Measurements from ENCODE around the gene ITFG1. TPM values are rescaled to one million over a fixed set of nuclear protein-coding genes. Genes with fewer than 3 reads are reported as not detected.

ITFG1 gene
- 10 to 100 TPM in 1 of 2 donors, 1 to 10 TPM in 1; 8.4 to 15.3 TPM for total RNA-seq

DNA sequence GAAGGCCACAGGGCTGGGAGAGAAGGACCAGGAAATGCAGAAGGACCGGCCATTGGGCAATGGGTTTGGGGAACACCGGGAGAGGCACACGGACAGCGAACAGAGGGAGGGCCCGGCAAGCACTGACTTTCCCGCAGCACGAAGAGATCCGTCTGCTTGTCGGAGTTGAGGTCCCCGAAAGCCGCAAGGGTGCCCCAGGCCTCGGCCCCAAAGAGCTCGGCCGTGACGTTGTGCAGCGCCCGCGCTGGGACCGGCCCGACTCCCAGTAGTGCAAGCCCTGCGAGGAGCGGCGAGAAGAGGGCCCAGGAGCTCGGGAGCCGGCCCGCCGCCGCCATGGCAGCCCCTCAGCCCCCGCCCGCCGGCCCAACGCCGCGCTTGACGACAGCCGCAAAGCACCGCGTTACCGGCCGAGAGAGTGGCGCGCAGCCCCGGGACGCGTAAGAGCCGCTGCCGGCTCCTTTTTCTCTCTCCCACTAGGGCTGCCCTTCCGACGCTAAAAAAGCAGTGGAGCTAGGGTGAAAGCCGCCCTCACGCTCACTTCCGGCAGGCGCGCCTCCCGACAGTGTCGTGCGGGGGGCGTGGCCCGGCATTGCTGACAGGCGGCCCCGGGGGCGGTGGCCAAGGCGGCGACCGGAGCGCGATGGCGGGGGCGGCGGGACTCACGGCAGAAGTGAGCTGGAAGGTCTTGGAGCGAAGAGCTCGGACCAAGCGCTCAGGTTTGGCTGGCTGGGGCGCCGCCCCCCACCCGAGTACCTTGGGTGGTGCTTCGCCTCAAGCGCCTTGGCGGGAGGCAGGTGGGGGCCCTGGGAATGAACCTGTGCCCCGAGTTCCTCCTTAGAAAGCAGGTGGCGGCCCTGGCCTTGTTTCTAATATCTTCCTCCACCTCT, at the start of gene ITFG1, which contains the start of gene PHKB:
Gene ITFG1 (minus strand): TSS at position 353 of the 887 bp plus-strand sequence. CDS start 18 bp downstream, at position 335.
Gene PHKB (plus strand): TSS at position 621 of the 887 bp plus-strand sequence. CDS start 20 bp downstream, at position 641.
- Mint-ChIP-seq H3K9me3 (no peaks in the 10 kb centered on the region), H3K4me1 (peaks cover 25% of the 10 kb centered on the region), H3K27me3 (no peaks in the 10 kb centered on the region), H3K36me3 (ENCODE audit: low read depth) (peaks cover 32% of the 10 kb centered on the region), H3K27ac (peak within 1 kb of the TSS; percentile 89), H3K4me3 (peak within 1 kb of the TSS; percentile 86)
- ATAC-seq (replicated peaks): peak; percentile 93

DNA sequence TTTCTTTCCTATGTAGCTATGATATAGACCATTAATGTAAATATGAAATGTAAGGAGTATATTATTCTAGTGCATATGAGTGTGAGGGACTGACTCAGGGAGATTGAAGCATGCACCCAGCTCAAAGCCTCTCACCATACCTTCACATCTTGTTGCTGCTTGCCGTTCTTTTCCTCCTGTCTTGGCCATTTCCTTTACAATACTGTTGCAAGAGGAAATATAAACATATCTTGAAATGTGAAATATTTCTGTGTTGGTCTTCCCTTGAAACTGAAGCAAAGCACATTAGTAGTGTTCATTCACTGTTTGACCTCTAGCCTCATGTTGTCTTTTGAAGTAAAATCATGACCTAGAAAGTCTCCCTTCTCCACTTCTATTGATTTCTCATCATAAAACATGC, 46.8 kb upstream of the ITFG1 start:
- H3K36me3 Mint-ChIP-seq (ENCODE audit: low read depth): peaks cover 77% of the 10 kb centered on the region
- no peak for ATAC-seq (replicated peaks)
- H3K9me3 Mint-ChIP-seq: no peaks in the 10 kb centered on the region
- H3K27me3 Mint-ChIP-seq: no peaks in the 10 kb centered on the region
- H3K4me3 Mint-ChIP-seq: no peak overlapping the region
- no peak overlapping the region for H3K27ac Mint-ChIP-seq
- no peaks in the 10 kb centered on the region for H3K4me1 Mint-ChIP-seq

DNA sequence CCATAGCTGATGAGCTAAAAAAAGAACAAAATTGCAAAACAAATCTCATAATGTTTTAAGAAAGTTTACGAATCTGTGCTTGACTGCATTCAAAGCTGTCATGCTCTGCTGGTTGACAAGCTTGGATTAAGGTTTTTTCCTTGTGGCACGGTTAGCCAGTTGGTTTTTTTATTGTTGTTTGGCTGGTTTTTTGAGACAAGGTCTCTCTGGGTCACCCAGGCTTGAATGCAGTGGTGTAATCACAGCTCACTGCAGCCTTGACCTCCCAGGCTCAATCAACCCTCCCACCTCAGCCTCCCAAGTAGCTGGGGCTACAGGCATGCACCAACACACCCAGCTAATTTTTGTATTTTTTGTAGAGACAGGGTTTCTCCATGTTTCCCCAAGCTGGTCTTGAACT, 45.9 kb upstream of the ITFG1 start:
- Mint-ChIP-seq H3K27ac (no peak overlapping the region), H3K4me3 (no peak overlapping the region), H3K9me3 (no peaks in the 10 kb centered on the region), H3K27me3 (no peaks in the 10 kb centered on the region), H3K4me1 (no peaks in the 10 kb centered on the region), H3K36me3 (ENCODE audit: low read depth) (peaks cover 77% of the 10 kb centered on the region)
- no peak for ATAC-seq (replicated peaks)

DNA sequence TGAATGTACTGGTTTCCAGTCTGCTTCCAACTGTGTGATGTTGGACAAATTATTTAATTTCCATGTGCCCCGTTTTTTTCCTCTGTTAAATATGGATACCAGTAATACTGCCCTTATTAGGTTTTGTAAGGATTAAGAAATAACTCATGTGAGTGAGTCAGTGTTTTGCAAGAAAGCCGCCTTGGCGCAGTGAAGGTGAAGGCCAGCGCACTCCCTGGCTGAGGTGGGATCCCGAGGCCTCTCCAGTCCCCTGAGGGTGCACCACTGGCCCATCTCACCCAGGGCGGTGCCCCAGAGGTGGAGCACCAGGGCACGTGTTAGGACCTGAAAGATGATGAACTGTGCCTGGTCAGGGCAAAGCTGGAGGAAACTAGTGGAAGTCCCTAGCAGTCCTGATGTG, 43.7 kb upstream of the ITFG1 start:
- H3K4me1 Mint-ChIP-seq: no peaks in the 10 kb centered on the region
- H3K27me3 Mint-ChIP-seq: no peaks in the 10 kb centered on the region
- ATAC-seq (replicated peaks): no peak
- H3K27ac Mint-ChIP-seq: no peak overlapping the region
- H3K4me3 Mint-ChIP-seq: no peak overlapping the region
- peaks cover 78% of the 10 kb centered on the region for H3K36me3 Mint-ChIP-seq (ENCODE audit: low read depth)
- H3K9me3 Mint-ChIP-seq: no peaks in the 10 kb centered on the region

DNA sequence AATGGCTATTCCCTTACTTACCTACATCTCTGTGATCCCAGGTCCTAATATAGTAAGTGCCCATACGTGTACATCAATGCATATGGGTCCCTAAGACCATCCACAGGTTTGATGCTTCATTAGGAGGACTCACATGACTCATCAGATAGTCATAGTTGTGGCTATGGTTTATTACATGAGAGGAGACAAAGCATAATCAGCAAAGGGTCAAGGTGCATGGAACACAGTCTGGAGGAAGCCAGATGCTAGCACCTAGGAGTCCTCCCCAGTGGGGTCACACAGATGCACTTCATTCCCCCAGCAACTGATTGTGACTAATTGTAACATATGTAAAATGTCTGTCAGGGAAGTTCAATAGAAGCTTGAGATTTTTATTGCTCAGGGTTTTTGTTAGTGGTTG, 43.1 kb upstream of the ITFG1 start:
- H3K36me3 Mint-ChIP-seq (ENCODE audit: low read depth): peaks cover 78% of the 10 kb centered on the region
- no peak overlapping the region for H3K4me3 Mint-ChIP-seq
- H3K27ac Mint-ChIP-seq: no peak overlapping the region
- H3K9me3 Mint-ChIP-seq: no peaks in the 10 kb centered on the region
- no peaks in the 10 kb centered on the region for H3K4me1 Mint-ChIP-seq
- H3K27me3 Mint-ChIP-seq: no peaks in the 10 kb centered on the region
- no peak for ATAC-seq (replicated peaks)

DNA sequence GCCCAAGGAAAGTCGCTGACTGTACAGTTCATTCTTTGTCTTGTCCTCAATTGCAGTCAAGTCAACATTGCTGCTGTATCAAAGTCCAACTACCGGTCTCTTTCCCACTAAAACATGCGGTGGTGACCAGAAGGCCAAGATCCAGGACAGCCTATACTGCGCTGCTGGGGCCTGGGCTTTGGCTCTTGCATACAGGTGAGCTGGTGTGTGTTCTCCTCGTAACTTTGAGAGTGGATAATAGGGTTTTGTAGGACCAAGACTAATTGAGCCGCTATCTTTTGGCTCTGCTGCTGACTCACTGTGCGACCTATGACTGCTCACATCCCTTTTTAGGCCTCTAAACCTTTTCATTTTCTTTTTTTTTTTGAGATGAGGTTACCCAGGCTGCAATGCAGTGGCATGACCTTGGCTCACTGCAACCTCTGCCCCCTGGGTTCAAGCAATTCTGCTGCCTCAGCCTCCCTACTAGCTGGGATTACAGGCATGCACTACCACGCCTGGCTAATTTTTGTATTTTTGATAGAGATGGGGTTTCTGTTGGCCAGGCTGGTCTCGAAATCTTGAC, 38.9 kb upstream of the ITFG1 start:
- H3K4me1 Mint-ChIP-seq: no peaks in the 10 kb centered on the region
- no peak overlapping the region for H3K27ac Mint-ChIP-seq
- no peaks in the 10 kb centered on the region for H3K27me3 Mint-ChIP-seq
- peaks cover 84% of the 10 kb centered on the region for H3K36me3 Mint-ChIP-seq (ENCODE audit: low read depth)
- no peak overlapping the region for H3K4me3 Mint-ChIP-seq
- no peaks in the 10 kb centered on the region for H3K9me3 Mint-ChIP-seq
- ATAC-seq (replicated peaks): no peak

DNA sequence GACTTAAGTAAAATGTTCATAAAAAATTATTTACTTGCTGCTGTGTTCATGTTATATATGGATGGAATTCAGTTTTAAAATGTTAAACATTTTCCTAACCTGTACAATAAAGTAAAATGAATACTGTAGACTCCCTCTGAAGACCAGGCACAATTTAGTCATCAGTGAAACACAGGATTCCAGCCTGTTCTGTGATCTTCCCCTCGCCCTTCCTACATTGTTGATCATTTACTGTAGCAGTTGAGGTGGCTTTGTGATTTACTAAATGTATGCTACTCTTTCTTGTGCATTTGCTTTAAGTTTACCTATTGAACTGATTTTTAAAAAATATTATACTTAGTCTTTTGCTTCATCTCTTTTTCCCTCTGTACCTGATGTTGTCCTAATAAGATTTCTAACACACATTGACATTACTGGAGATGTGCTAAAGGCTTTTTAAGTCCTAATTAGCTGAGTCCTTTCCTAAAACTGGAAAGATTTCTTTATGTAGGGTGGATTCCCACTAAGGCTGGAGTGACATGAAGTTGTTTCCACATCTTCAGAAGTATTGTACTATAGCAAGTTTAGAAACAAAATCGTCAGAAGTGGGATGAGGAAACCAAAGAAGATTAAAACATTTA, 38.3 kb upstream of the ITFG1 start:
- peaks cover 79% of the 10 kb centered on the region for H3K36me3 Mint-ChIP-seq (ENCODE audit: low read depth)
- no peak overlapping the region for H3K4me3 Mint-ChIP-seq
- no peaks in the 10 kb centered on the region for H3K9me3 Mint-ChIP-seq
- no peak overlapping the region for H3K27ac Mint-ChIP-seq
- H3K27me3 Mint-ChIP-seq: no peaks in the 10 kb centered on the region
- no peak for ATAC-seq (replicated peaks)
- no peaks in the 10 kb centered on the region for H3K4me1 Mint-ChIP-seq

DNA sequence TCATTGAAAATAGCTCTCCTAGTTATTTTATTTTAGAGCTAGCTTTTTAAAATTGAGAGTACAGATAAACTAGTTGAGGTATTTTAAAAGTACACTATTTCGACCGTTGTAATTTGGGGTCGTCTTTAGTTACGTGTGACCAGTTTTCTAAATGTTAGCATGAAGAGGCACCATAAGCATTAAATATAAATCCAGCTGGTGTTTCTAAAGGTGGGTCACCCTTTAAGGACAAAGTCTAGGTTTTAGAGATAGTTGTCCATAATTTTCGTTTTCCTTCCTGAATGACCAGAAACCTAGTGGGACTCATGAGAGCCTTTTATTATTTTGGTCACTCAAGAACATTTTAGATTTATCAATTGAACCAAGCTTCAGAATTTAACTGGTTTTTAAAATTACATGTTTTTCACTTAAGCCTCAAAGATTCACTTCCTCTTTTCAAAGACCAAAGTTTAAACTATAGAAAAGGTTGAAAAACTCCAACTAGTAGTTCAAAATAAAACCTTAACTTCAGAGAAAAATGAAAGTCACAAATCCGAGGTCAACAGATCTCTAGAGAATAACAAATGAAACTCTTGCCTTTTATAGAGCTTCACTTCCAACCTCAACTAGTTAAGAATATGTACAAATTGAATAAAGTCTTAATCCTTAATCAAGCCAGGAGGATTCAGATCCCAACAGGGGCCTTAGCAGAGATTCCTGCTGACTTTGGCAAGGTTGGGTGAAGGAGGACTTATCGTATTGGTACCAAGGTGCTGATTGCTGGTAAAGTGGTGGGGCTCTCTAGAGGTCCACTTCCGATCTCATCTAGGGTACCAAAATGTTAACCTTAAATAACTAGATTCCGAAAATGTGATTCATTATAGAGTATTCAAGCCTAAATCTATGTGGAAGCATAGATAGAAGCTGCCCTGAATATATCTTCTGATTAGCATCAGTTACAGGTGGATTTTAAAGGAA, 32.8 kb upstream of the ITFG1 start:
- Mint-ChIP-seq H3K4me3 (no peak overlapping the region), H3K9me3 (peaks cover 3% of the 10 kb centered on the region), H3K27ac (peak overlapping the region; percentile 77), H3K27me3 (no peaks in the 10 kb centered on the region), H3K4me1 (peaks cover 9% of the 10 kb centered on the region), H3K36me3 (ENCODE audit: low read depth) (peaks cover 23% of the 10 kb centered on the region)
- ATAC-seq (replicated peaks): no peak

DNA sequence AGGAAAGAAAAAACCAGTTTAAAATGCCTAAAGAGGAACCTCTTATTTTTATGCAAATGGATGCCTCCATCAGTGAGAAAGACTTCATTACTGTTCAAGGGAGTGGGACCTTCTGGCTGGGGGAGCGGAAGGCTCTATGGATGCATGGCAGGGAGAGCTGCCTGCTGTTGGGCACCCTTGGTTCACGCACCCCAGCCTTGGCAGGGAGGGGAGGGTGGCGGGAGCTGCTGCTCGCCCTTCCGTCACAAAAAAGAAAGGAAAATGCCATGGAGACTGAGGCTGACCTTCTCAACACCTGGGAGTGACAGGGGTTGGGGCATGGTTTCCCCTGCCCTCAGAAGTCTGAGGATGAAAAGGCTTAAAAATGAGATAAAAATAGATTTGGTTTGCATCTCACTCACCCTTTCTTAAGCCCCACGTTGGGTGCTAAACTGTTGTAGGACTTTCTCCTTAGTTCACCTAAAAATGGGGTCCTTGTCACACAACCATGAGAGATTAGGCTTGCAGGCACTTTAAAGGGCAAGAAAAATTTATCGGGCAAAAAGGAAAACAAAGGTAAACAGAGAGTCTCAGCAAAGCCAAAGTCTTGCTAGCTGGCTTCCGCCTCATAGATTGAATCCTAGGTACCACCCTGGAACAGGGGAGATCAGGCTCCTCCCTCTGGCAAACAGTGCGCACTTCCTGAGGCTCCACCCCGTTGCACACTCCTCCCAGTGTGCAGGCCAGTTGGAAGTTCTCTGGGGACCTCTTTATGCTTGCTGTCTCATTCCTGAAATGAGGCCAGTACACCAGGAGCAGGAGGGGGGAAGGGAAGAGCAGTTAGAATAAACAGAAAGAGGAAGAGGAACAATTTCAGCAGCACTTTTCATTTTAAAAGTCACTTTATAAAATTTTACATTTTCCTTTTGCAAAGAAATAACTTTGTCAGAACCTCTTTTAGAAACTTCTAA, 31.8 kb upstream of the ITFG1 start:
- ATAC-seq (replicated peaks): no peak
- peaks cover 9% of the 10 kb centered on the region for H3K4me1 Mint-ChIP-seq
- H3K27me3 Mint-ChIP-seq: no peaks in the 10 kb centered on the region
- H3K4me3 Mint-ChIP-seq: no peak overlapping the region
- peaks cover 15% of the 10 kb centered on the region for H3K36me3 Mint-ChIP-seq (ENCODE audit: low read depth)
- H3K9me3 Mint-ChIP-seq: peaks cover 3% of the 10 kb centered on the region
- peak overlapping the region; percentile 77 for H3K27ac Mint-ChIP-seq

DNA sequence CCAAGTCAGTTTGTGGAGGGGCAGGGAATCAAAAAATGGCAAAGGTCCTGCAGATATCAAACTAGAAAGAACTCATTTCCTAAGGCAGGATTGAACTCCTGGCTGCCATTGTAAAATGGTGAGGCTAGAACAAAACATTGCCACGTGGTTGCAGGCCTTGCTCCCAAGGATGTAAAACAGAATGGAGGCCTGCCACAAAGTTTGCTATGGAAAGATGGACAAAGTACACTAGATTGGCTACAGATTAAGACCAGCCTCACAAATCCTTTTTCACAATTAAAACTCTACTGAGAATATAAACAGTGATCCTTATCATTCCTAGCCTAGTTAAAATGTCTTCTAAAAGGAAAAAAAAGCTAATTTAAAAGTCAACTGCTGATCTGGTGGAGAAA, 31.2 kb upstream of the ITFG1 start:
- Mint-ChIP-seq H3K4me1 (peaks cover 9% of the 10 kb centered on the region), H3K27ac (no peak overlapping the region), H3K9me3 (peaks cover 3% of the 10 kb centered on the region), H3K27me3 (no peaks in the 10 kb centered on the region), H3K4me3 (no peak overlapping the region), H3K36me3 (ENCODE audit: low read depth) (peaks cover 12% of the 10 kb centered on the region)
- ATAC-seq (replicated peaks): no peak

DNA sequence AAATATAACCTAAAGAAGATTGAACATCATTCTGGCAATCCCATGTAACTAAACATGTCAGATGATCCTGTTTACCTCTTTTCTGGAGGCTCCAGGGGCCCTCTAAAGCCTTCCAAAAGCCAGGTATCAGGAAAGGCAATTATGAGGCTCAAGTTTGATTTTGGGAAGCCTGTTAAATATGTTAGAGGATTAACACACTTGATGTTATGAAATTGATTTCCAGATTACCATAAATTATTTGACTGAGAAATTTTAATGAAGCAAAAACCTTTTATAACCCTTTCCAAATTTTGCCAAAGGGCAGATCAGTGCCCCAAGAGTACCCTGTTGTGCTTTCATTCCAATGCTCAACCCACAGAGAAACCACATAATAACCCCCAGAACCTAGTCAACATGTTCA, 29.6 kb upstream of the ITFG1 start:
- no peaks in the 10 kb centered on the region for H3K27me3 Mint-ChIP-seq
- no peak for ATAC-seq (replicated peaks)
- H3K27ac Mint-ChIP-seq: no peak overlapping the region
- peaks cover 3% of the 10 kb centered on the region for H3K9me3 Mint-ChIP-seq
- H3K36me3 Mint-ChIP-seq (ENCODE audit: low read depth): peaks cover 15% of the 10 kb centered on the region
- no peak overlapping the region for H3K4me3 Mint-ChIP-seq
- peaks cover 9% of the 10 kb centered on the region for H3K4me1 Mint-ChIP-seq

DNA sequence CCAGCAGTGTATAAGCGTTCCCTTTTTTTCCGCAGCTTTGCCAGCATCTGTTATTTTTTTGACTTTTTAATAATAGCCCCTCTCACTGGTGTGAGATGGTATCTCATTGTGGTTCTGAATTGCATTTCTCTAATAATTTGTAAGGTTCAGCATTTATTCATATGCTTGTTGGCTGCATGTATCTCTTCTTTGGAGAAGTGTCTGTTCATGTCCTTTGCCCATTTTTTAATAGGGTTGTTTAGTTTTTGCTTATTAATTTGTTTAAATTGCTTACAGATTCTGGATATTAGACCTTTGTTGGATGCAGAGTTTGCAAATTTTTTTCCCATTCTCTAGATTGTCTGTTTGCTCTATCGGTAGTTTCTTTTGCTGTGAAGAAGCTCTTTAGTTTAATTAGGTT, 27.2 kb upstream of the ITFG1 start:
- no peak for ATAC-seq (replicated peaks)
- Mint-ChIP-seq H3K27ac (no peak overlapping the region), H3K4me3 (no peak overlapping the region), H3K36me3 (ENCODE audit: low read depth) (peaks cover 20% of the 10 kb centered on the region), H3K4me1 (peaks cover 14% of the 10 kb centered on the region), H3K27me3 (no peaks in the 10 kb centered on the region), H3K9me3 (peaks cover 3% of the 10 kb centered on the region)

DNA sequence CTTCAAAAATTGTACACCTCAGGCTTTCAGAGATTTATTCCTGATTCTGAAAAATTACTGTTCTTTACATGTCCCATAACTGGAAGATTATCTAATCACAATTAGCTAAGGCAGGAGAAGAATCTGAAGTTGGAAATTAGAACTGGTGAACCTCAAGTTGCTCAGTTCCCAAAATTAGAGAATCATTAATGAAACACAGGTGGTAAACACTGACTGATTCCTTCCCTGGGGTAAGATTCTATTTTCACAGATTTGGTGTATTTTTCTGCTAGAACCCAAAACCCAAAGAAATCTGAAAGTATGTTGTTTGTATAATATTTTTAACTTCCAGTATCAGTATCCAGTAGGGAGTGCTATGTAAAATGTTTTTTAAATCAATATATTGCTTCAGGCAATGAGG, 26.0 kb upstream of the ITFG1 start:
- no peaks in the 10 kb centered on the region for H3K27me3 Mint-ChIP-seq
- H3K36me3 Mint-ChIP-seq (ENCODE audit: low read depth): peaks cover 20% of the 10 kb centered on the region

More for the DNA sequence above, 26.0 kb upstream of the ITFG1 start:
- Mint-ChIP-seq H3K4me1 (peaks cover 12% of the 10 kb centered on the region), H3K27ac (no peak overlapping the region), H3K4me3 (no peak overlapping the region), H3K9me3 (no peaks in the 10 kb centered on the region)
- no peak for ATAC-seq (replicated peaks)
